ENCODE data around the gene RELA. TPM values are rescaled to one million over a fixed set of nuclear protein-coding genes. Genes with fewer than 3 reads are reported as not detected.

Gene RELA
- polyA plus RNA-seq, 1 of the 3 experiments (the other 2 are of a cell fraction), result 49.5 TPM

DNA sequence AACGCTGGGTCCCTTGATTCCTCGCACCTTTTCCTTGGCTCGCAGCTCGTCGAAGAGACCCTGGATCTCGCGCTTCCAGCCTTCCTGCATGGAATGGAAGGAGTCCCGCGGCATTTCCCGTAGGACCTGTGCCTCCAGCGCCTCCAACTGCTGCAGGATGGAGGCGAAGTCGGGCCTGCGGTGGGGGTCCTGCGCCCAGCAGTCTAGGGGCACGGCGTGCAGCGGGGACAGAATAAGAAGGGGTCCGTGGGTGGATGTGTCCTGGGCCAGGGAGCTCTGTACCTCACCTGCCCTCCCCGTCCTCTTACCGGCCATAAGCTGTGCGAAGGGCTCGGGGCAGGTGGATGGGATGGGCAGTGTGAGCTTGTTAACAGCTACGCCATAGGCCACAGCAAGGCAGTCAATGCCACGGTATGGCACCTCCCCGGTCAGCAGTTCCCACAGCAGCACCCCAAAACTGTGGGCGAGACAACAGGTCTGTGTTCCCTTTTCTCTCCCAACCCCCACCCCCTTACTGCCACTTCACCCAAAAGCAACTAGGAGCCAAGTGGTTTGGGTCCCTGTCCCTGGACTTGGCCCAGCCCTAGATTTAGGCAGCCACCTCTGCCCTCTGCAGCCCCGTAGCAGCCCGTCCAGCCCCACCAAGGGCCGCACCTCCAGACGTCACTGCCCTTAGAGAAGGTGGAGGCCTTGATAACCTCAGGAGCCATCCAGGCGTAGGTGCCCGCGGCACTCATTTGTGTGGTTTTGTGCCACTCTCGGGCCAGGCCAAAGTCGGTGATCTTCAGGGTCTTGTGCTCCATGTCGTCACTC is 54.9 kb downstream of the RELA start:
- H3K4me1 ChIP-seq (ENCODE audit: control insufficient read depth in 1 of 2, insufficient read depth in 2 of 2, low read depth in 1 of 2, low read length in 1 of 2), result peaks cover 22 to 28% of the 10 kb centered on the region in 2 experiments; a peak in 3 of 4 replicates
- H3K79me2 ChIP-seq (ENCODE audit: insufficient read depth), result peaks cover 51% of the 10 kb centered on the region
- H3K36me3 ChIP-seq (replicated peaks in 1 of 2; ENCODE audit: control insufficient read depth in 1 of 2, insufficient read depth in 2 of 2, low read length in 1 of 2), result peaks cover 17 to 48% of the 10 kb centered on the region in 2 experiments
- CTCF ChIA-PET, result interaction anchor here (0.9 to 5.5 kb wide), 7 partner anchors 14 to 67 kb away, joined by 3 to 48 read pairs (median 9); partner anchors contain the start of genes EHBP1L1 and ZNRD2
- no peaks in the 10 kb centered on the region for H3K9me3 ChIP-seq
- no peak overlapping the region for H3K9ac ChIP-seq
- peaks cover 2% of the 10 kb centered on the region for H3F3A ChIP-seq (replicated peaks; ENCODE audit: insufficient read depth)
- no peak for TF ChIP-seq FOXM1 (IDR thresholded peaks at IDR 0.05; ENCODE audit: low read depth)
- TF ChIP-seq FOSL2 (IDR thresholded peaks at IDR 0.05; ENCODE audit: borderline replicate concordance, low read depth), result no peak
- no peak for TF ChIP-seq CHD2 (IDR thresholded peaks at IDR 0.05; ENCODE audit: low read length, partially characterized antibody)
- TF ChIP-seq, protein P1, sequence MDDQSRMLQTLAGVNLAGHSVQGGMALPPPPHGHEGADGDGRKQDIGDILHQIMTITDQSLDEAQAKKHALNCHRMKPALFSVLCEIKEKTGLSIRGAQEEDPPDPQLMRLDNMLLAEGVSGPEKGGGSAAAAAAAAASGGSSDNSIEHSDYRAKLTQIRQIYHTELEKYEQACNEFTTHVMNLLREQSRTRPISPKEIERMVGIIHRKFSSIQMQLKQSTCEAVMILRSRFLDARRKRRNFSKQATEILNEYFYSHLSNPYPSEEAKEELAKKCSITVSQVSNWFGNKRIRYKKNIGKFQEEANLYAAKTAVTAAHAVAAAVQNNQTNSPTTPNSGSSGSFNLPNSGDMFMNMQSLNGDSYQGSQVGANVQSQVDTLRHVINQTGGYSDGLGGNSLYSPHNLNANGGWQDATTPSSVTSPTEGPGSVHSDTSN (IDR thresholded peaks at IDR 0.05), result no peak
- TF ChIP-seq ELF1 (IDR thresholded peaks at IDR 0.05), result no peak
- TF ChIP-seq RFX5 (IDR thresholded peaks at IDR 0.05; ENCODE audit: low read length), result no peak
- TF ChIP-seq, protein P2, sequence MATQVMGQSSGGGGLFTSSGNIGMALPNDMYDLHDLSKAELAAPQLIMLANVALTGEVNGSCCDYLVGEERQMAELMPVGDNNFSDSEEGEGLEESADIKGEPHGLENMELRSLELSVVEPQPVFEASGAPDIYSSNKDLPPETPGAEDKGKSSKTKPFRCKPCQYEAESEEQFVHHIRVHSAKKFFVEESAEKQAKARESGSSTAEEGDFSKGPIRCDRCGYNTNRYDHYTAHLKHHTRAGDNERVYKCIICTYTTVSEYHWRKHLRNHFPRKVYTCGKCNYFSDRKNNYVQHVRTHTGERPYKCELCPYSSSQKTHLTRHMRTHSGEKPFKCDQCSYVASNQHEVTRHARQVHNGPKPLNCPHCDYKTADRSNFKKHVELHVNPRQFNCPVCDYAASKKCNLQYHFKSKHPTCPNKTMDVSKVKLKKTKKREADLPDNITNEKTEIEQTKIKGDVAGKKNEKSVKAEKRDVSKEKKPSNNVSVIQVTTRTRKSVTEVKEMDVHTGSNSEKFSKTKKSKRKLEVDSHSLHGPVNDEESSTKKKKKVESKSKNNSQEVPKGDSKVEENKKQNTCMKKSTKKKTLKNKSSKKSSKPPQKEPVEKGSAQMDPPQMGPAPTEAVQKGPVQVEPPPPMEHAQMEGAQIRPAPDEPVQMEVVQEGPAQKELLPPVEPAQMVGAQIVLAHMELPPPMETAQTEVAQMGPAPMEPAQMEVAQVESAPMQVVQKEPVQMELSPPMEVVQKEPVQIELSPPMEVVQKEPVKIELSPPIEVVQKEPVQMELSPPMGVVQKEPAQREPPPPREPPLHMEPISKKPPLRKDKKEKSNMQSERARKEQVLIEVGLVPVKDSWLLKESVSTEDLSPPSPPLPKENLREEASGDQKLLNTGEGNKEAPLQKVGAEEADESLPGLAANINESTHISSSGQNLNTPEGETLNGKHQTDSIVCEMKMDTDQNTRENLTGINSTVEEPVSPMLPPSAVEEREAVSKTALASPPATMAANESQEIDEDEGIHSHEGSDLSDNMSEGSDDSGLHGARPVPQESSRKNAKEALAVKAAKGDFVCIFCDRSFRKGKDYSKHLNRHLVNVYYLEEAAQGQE (IDR thresholded peaks at IDR 0.05; ENCODE audit: low read depth, low read length), result no peak
- TF ChIP-seq, protein P3, sequence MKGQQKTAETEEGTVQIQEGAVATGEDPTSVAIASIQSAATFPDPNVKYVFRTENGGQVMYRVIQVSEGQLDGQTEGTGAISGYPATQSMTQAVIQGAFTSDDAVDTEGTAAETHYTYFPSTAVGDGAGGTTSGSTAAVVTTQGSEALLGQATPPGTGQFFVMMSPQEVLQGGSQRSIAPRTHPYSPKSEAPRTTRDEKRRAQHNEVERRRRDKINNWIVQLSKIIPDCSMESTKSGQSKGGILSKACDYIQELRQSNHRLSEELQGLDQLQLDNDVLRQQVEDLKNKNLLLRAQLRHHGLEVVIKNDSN (IDR thresholded peaks at IDR 0.05; ENCODE audit: borderline replicate concordance, low read depth), result no peak
- H4K20me1 ChIP-seq (ENCODE audit: insufficient read depth), result peaks cover 30% of the 10 kb centered on the region
- no peak overlapping the region for H3K27ac ChIP-seq (ENCODE audit: low read depth in 2 of 2, low read length in 1 of 2)
- POLR2A ChIA-PET, result interaction anchor here (0.6 to 1.6 kb wide), 6 partner anchors 7 to 266 kb away, joined by 3 to 15 read pairs (median 4); partner anchors contain the start of genes KCNK7, NEAT1 and PCNX3
- no peaks in the 10 kb centered on the region for H3K27me3 ChIP-seq (ENCODE audit: insufficient read depth)
- no peak overlapping the region for H2AFZ ChIP-seq (ENCODE audit: low read depth)
- no peaks in the 10 kb centered on the region for H3K9me2 ChIP-seq
- 73% methylated on average over 25 of the region's 37 CpGs for WGBS (ENCODE audit: low lambda C conversion rate)
- DNase-seq, result no peak
- peak overlapping the region; percentile 45 for H3K4me2 ChIP-seq
- H3K4me3 ChIP-seq (ENCODE audit: low read depth in 2 of 2, low read length in 1 of 2), result peak overlapping the region in 1 of 2 experiments; percentile 33; a peak in 1 of 4 replicates
